C4-2B (cell line): ENCODE results near the gene EPHB6.
A peak's percentile ranks its signal among the peaks of the same experiment; 100 is the strongest.

Experiments used
- CTCF ChIP-seq: fragments of 450-650 bp; conservative IDR thresholded peaks from 2 replicates; pipeline ENCODE4 v1.5.1; 2017; ENCODE audit warnings: mild to moderate bottlenecking
- ZFX ChIP-seq: fragments of 450-650 bp; IDR thresholded peaks from 2 replicates; pipeline ENCODE4 v1.6.1; 2017

GRCh38 chr7:142853739-142854371 is 1.0 kb upstream of the EPHB6 start:
- TF ChIP-seq ZFX (no peak), CTCF (peak; percentile 98)
